WTC11 (cell line): ENCODE data around the gene CNOT6.

Source experiments
- ATF2 ChIP-seq: sonication (generic); formaldehyde crosslinking; IDR thresholded peaks from 2 replicates; pipeline ENCODE4 v1.8.1; 2022; ENCODE audit warnings: low read depth, missing genetic modification reagents, borderline replicate concordance
- CTCF ChIP-seq: fragments of 200-600 bp; IDR thresholded peaks from 2 replicates; pipeline ENCODE4 v1.8.0; 2022; ENCODE audit warnings: antibody characterized with exemption
- E2F1 ChIP-seq: sonication (generic); formaldehyde crosslinking; IDR thresholded peaks from 2 replicates; pipeline ENCODE4 v1.8.0; 2022; ENCODE audit warnings: mild to moderate bottlenecking, missing genetic modification reagents
- FOXJ3 ChIP-seq: sonication (generic); formaldehyde crosslinking; IDR thresholded peaks from 2 replicates; pipeline ENCODE4 v1.9.0; 2021; ENCODE audit warnings: missing genetic modification reagents, mild to moderate bottlenecking, borderline replicate concordance
- NFYB ChIP-seq: sonication (generic); formaldehyde crosslinking; conservative IDR thresholded peaks from 2 replicates; pipeline ENCODE4 v1.8.0; 2022; ENCODE audit warnings: low read depth, missing genetic modification reagents
- NR2C2 ChIP-seq: sonication (generic); formaldehyde crosslinking; IDR thresholded peaks from 2 replicates; pipeline ENCODE4 v1.8.0; 2022; ENCODE audit warnings: mild to moderate bottlenecking, missing genetic modification reagents
- SP1 ChIP-seq: sonication (generic); formaldehyde crosslinking; conservative IDR thresholded peaks from 2 replicates; pipeline ENCODE4 v1.8.1; 2022; ENCODE audit warnings: missing genetic modification reagents
- TEAD4 ChIP-seq: sonication (generic); formaldehyde crosslinking; IDR thresholded peaks from 2 replicates; pipeline ENCODE4 v1.8.0; 2022; ENCODE audit warnings: mild to moderate bottlenecking, missing genetic modification reagents
- USF1 ChIP-seq: sonication (generic); formaldehyde crosslinking; IDR thresholded peaks from 2 replicates; pipeline ENCODE4 v1.8.0; 2022; ENCODE audit warnings: mild to moderate bottlenecking, missing genetic modification reagents
- USF2 ChIP-seq: sonication (generic); formaldehyde crosslinking; IDR thresholded peaks from 2 replicates; pipeline ENCODE4 v1.8.1; 2023; ENCODE audit warnings: mild to moderate bottlenecking, missing genetic modification reagents, moderate library complexity
- ZNF138 ChIP-seq: sonication (generic); formaldehyde crosslinking; conservative IDR thresholded peaks from 2 replicates; pipeline ENCODE4 v1.8.1; 2022; ENCODE audit warnings: mild to moderate bottlenecking, moderate library complexity, missing genetic modification reagents
- ZNF416 ChIP-seq: fragments of 250-450 bp; sonication (Bioruptor Pico); IDR thresholded peaks from 2 replicates; pipeline ENCODE4 v1.9.0; 2021; ENCODE audit warnings: mild to moderate bottlenecking, inconsistent platforms

GRCh38 chr5:180599981-180600553 lies 105.9 kb downstream of the CNOT6 start:
- TF ChIP-seq CTCF (no peak), SP1 (CRISPR knock-in tag) (no peak), NFYB (CRISPR knock-in tag) (no peak), FOXJ3 (CRISPR knock-in tag) (no peak), NR2C2 (CRISPR knock-in tag) (no peak), ATF2 (CRISPR knock-in tag) (no peak), USF2 (CRISPR knock-in tag) (no peak), E2F1 (CRISPR knock-in tag) (no peak), ZNF138 (CRISPR knock-in tag) (no peak), TEAD4 (CRISPR knock-in tag) (no peak), ZNF416 (no peak), USF1 (CRISPR knock-in tag) (no peak)
